ENCODE results near the gene ARID5B. TPM values are rescaled to one million over a fixed set of nuclear protein-coding genes. Genes with fewer than 3 reads are reported as not detected.

The ARID5B gene
- total RNA-seq, 1 experiment from 2014 or later, result 2.3 TPM

GRCh38 chr10:62023329-62023728, 121.8 kb downstream of the ARID5B start:
- Mint-ChIP-seq H3K27ac (no peak overlapping the region), H3K9me3 (no peaks in the 10 kb centered on the region), H3K4me3 (no peak overlapping the region), H3K36me3 (no peaks in the 10 kb centered on the region), H3K27me3 (ENCODE audit: low read depth) (peaks cover 19% of the 10 kb centered on the region), H3K4me1 (peaks cover 32% of the 10 kb centered on the region)
- TF ChIP-seq AR (CRISPR knock-in tag; IDR thresholded peaks at IDR 0.05), result no peak
- no peak for TF ChIP-seq ZNF423 (CRISPR knock-in tag; IDR thresholded peaks at IDR 0.05)
- TF ChIP-seq GABPB1 (CRISPR knock-in tag; IDR thresholded peaks at IDR 0.05), result no peak
- no peak for TF ChIP-seq NFATC4 (CRISPR knock-in tag; IDR thresholded peaks at IDR 0.05)
- TF ChIP-seq ELF4 (CRISPR knock-in tag; IDR thresholded peaks at IDR 0.05; ENCODE audit: low read depth), result no peak
- no peak for TF ChIP-seq NFYB (CRISPR knock-in tag; conservative IDR thresholded peaks at IDR 0.05; ENCODE audit: low read depth)
- no peak for TF ChIP-seq FOXJ3 (CRISPR knock-in tag; IDR thresholded peaks at IDR 0.05; ENCODE audit: borderline replicate concordance)
- ATAC-seq (no peak), DNase-seq (ENCODE audit: low spot score) (no peak)
- ChIA-PET POLR2A (no interaction called here), CTCF (interaction anchor here (1.5 kb wide), 1 partner anchor 15 kb away, joined by 4 read pairs; no protein-coding TSS in a partner anchor)

DNA sequence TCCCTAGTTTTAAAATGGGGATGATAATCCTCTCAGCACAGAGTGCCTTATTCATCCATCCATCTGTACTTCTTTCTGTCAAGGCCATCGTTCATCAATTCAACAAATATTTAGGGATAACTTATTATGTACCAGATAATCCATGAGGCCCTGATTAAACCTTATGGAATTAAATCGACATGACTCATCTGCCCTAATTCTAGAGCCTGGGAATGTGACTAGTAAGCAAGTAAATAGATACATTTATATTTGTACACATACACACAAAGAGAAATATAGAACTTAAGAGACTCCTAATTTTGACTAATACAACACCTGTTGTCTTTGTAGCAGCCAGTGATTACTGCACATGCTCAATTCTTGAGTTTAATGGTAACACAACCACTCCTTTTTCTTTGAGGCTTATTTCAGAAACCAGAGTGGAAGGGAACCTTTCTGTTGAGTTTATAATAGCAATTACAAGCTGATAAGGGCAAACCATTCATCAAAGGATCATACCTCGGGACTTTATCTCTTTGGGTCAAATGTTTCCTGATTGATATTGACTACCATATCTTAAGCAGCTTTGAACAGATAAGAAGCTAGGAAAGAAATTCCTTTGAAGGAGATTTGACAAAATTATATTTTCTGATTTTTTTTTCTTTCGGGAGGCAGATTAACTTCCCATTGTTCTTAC, 122.7 kb downstream of the ARID5B start:
- ChIA-PET POLR2A (no interaction called here), CTCF (no interaction called here)
- peaks cover 19% of the 10 kb centered on the region for H3K27me3 Mint-ChIP-seq (ENCODE audit: low read depth)
- H3K36me3 Mint-ChIP-seq, result no peaks in the 10 kb centered on the region
- no peaks in the 10 kb centered on the region for H3K9me3 Mint-ChIP-seq
- no peak overlapping the region for H3K4me3 Mint-ChIP-seq
- TF ChIP-seq PRRX2 (CRISPR knock-in tag; IDR thresholded peaks at IDR 0.05), result no peak
- TF ChIP-seq JAZF1 (CRISPR knock-in tag; IDR thresholded peaks at IDR 0.05), result no peak
- TF ChIP-seq AR (CRISPR knock-in tag; IDR thresholded peaks at IDR 0.05), result no peak
- ATAC-seq (no peak), DNase-seq (ENCODE audit: low spot score) (no peak)
- H3K27ac Mint-ChIP-seq, result no peak overlapping the region
- H3K4me1 Mint-ChIP-seq, result peaks cover 24% of the 10 kb centered on the region

DNA sequence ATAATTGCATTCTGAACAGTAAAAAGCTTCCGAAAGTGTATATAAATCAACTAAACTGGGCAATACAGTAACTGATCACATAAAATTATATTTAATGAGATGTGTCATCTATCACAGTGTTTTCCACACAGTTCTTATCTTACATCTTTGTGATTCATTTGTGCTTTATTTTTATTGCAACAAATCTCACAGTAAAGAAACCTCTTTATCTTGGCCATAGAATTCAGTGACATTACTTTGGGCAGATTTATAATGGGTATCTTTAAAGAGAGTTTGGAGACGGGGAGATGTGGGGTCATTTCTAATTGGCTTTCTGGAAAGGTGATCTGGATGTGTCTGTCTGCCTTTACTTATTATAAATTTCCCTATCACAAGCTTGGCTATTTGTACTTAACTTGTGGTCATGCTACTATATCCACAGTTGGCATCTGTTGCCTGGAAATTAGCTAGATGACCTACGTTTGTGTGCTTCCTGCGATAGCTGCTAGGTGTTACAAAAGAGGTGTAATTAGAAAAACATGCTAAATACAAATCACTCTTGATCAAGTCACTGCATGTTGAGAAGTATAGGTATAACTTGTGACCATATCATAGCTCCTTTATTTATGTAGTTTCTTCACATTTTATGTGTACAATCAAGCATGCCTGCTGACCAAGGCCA, 123.8 kb downstream of the ARID5B start:
- no peak for ATAC-seq
- Mint-ChIP-seq H3K9me3 (no peaks in the 10 kb centered on the region), H3K27me3 (ENCODE audit: low read depth) (peaks cover 19% of the 10 kb centered on the region), H3K4me3 (no peak overlapping the region), H3K36me3 (no peaks in the 10 kb centered on the region), H3K27ac (no peak overlapping the region), H3K4me1 (peaks cover 13% of the 10 kb centered on the region)
- TF ChIP-seq ATF1 (CRISPR knock-in tag; IDR thresholded peaks at IDR 0.05) (no peak), FOXJ3 (CRISPR knock-in tag; IDR thresholded peaks at IDR 0.05; ENCODE audit: borderline replicate concordance) (no peak), ZNF416 (CRISPR knock-in tag; IDR thresholded peaks at IDR 0.05) (no peak), EMX1 (CRISPR knock-in tag; IDR thresholded peaks at IDR 0.05) (no peak), ATF3 (CRISPR knock-in tag; conservative IDR thresholded peaks at IDR 0.05) (no peak), NFE2L1 (CRISPR knock-in tag; IDR thresholded peaks at IDR 0.05) (no peak), ZNF425 (CRISPR knock-in tag; conservative IDR thresholded peaks at IDR 0.05) (no peak)
- ChIA-PET CTCF (interaction anchor here (0.6 to 1.4 kb wide), 3 partner anchors 13 to 389 kb away, joined by 3 read pairs; no protein-coding TSS in a partner anchor), POLR2A (interaction anchor here (0.6 to 0.7 kb wide), 3 partner anchors 35 to 791 kb away, joined by 3 to 10 read pairs (median 5); no protein-coding TSS in a partner anchor)
- no peak for DNase-seq (ENCODE audit: low spot score)

Measured in WTC11 (cell line).